Psoas muscle (tissue), 8 donors: ENCODE data around the gene RTN4RL1. TPM values are rescaled to one million over a fixed set of nuclear protein-coding genes. Genes with fewer than 3 reads are reported as not detected.

Experiments
- ATAC-seq, 4 donors: fragments of 200-7000 bp; cut with Tn5 transposase; one replicate each; pipeline ENCODE4 v1.9.1; 2020; ENCODE audit warnings: moderate library complexity in 3 of 4, mild to moderate bottlenecking in 2 of 4
- DNase-seq, 2 donors: peaks; one replicate each; pipeline ENCODE4 v3.0.0-alpha.2; 2020
- H3K27ac ChIP-seq: fragments of 200-600 bp; one replicate; pipeline ENCODE4 v1.8.0; 2022
- H3K27me3 ChIP-seq, 3 donors: fragments of 200-600 bp in 1 of 3; one replicate each; pipeline versions ENCODE4 v1.6.1 to v1.8.0; 2013 to 2022; ENCODE audit warnings: low read length in 2 of 3, mild to moderate bottlenecking in 2 of 3, moderate library complexity in 1 of 3; ENCODE audit not compliant: insufficient read depth in 3 of 3
- H3K36me3 ChIP-seq, 2 donors: fragments of 200-600 bp in 1 of 2; one replicate each; pipeline versions ENCODE4 v1.6.1 to v1.8.0; 2013 to 2022; ENCODE audit warnings: low read depth in 1 of 2, mild to moderate bottlenecking in 1 of 2, moderate library complexity in 1 of 2; ENCODE audit not compliant: insufficient read depth in 1 of 2
- H3K4me1 ChIP-seq: fragments of 200-600 bp; one replicate; pipeline ENCODE4 v1.8.0; 2022
- H3K4me3 ChIP-seq: fragments of 200-600 bp; one replicate; pipeline ENCODE4 v1.8.0; 2022; ENCODE audit warnings: mild to moderate bottlenecking
- H3K9me3 ChIP-seq: fragments of 200-600 bp; one replicate; pipeline ENCODE4 v1.8.0; 2022
- WGBS, 3 donors: extraction: QIAGEN DNeasy Blood & Tissue Kit; methylation state at CpG; one replicate each; pipeline versions ENCODE4 v1.1.6 to v1.1.7; 2013; 5-methylcytosine and 5-hydroxymethylcytosine counted together
- intact Hi-C, 2 donors: fragments of 100-400 bp; cut with DNase I; formaldehyde crosslinking; loops; one replicate each; pipeline versions ENCODE4 v1.11.0 to v1.14.2; 2022
- polyA plus RNA-seq, 3 donors: library from polyadenylated mRNA; stranded (reverse); fragments of 200-250 nt; gene quantifications; one replicate each; pipeline ENCODE4 v1.2.3, GENCODE V29; 2013
- total RNA-seq, 4 donors: library from RNA; stranded (reverse); fragmentation: NEBNext Ultra II Directional in 2 of 4; extraction: Animal tissue kit (Norgen Biotek cat#: 25700) in 2 of 4; gene quantifications; one replicate each; pipeline versions ENCODE4 v1.2.1 to v1.2.4, GENCODE V29; 2021 to 2023
- TF ChIP-seq, protein P1 (sequence below): fragments of 200-600 bp; IDR thresholded peaks from one replicate; pipeline ENCODE4 v1.8.0; 2022; ENCODE audit warnings: antibody characterized with exemption
- donor health status: healthy with polysubstance abuse.
- donor health status: DM: no; HTN: no; CAD: no; lungs with moderate emphysema.
- donor health status: Bipolar disorder and iron deficiency.
- donor health status: healthy.
- donor health status: DM: yes; HTN: yes; CAD: no.
- donor health status: DM: no; HTN: no; CAD: no.
- donor health status: DM: no; HTN: no; CAD: no.
- donor health status: DM: yes; HTN: yes; CAD: no.

Gene RTN4RL1
- total and polyA plus RNA-seq, 7 donors: 0.44 to 1.8 (median 0.75) TPM

DNA sequence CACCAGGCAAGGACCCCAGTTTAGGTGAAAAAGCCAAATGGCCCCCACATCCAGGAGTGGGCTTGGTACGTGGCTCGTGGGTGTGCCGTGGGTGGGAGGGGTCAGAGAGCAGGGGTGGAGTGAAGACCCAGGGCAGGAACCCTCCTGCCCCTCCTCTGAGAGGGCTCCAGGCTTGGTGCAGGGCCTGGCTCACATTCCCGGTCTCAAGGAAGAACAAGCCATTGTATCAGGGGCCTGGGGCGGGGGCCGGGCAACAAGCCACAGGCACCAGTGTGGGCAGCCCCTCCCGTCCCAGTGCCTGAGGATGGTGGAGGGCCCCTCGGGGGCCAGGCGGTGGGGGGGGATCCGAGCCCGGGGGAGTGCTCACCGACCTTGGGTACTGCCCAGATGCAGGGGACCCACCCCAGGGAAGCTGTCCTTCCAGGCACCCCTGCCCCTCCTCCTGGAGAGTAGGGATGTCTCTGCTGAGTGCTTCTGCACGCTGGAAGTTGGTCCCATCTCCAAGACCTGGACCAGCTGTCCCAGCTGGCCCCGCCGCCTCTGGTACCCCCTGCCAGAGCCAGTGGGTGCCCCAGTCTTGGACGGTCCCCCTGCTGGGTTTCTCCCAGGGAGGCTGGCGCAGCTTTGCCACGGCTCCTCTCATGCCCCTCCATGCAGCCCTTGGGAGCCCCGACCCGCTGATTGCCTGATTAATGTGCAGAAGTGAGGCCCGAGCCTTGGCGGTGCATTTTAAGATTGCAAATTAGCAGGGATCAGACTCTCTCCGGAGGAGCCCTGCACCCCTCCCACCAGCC, 83.7 kb downstream of the RTN4RL1 start:
- TF ChIP-seq, protein P1, sequence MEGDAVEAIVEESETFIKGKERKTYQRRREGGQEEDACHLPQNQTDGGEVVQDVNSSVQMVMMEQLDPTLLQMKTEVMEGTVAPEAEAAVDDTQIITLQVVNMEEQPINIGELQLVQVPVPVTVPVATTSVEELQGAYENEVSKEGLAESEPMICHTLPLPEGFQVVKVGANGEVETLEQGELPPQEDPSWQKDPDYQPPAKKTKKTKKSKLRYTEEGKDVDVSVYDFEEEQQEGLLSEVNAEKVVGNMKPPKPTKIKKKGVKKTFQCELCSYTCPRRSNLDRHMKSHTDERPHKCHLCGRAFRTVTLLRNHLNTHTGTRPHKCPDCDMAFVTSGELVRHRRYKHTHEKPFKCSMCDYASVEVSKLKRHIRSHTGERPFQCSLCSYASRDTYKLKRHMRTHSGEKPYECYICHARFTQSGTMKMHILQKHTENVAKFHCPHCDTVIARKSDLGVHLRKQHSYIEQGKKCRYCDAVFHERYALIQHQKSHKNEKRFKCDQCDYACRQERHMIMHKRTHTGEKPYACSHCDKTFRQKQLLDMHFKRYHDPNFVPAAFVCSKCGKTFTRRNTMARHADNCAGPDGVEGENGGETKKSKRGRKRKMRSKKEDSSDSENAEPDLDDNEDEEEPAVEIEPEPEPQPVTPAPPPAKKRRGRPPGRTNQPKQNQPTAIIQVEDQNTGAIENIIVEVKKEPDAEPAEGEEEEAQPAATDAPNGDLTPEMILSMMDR: no peak
- H3K36me3 ChIP-seq: no peaks in the 10 kb centered on the region
- peaks cover 16% of the 10 kb centered on the region for H3K4me1 ChIP-seq
- no peaks in the 10 kb centered on the region for H3K27me3 ChIP-seq
- H3K27ac ChIP-seq: no peak overlapping the region
- DNase-seq (no peak), ATAC-seq (no peak)
- intact Hi-C loops: loop anchor here in 1 of 2 donors (5.0 kb wide), 1 partner anchor 56 kb away; no protein-coding TSS in a partner anchor
- H3K9me3 ChIP-seq: no peaks in the 10 kb centered on the region
- 57 to 72% (median 59%) methylated on average over 21 to 23 of the region's 23 CpGs for WGBS, 3 donors
- no peak overlapping the region for H3K4me3 ChIP-seq

GRCh38 chr17:1940810-1941185, 84.3 kb downstream of the RTN4RL1 start:
- WGBS, 3 donors: 52 to 74% (median 56%) methylated on average over 10 of the region's 10 CpGs
- H3K4me1 ChIP-seq: peaks cover 20% of the 10 kb centered on the region
- TF ChIP-seq, protein P1: no peak
- DNase-seq (no peak), ATAC-seq (peak in 1 of 4 donors; percentile 9)
- H3K27me3 ChIP-seq: no peaks in the 10 kb centered on the region
- intact Hi-C loops: loop anchor here in 1 of 2 donors (5.0 kb wide), 1 partner anchor 57 kb away; no protein-coding TSS in a partner anchor
- no peak overlapping the region for H3K4me3 ChIP-seq
- peak overlapping the region; percentile 95 for H3K27ac ChIP-seq
- no peaks in the 10 kb centered on the region for H3K9me3 ChIP-seq
- peaks cover 0 to 5% of the 10 kb centered on the region in 2 donors for H3K36me3 ChIP-seq

GRCh38 chr17:1939981-1940809, 84.9 kb downstream of the RTN4RL1 start:
- H3K27ac ChIP-seq: peak overlapping the region; percentile 95
- TF ChIP-seq, protein P1: no peak
- intact Hi-C loops: loop anchor here in 1 of 2 donors (5.0 kb wide), 1 partner anchor 57 kb away; no protein-coding TSS in a partner anchor
- DNase-seq: peak; percentile 52 to 88
- peaks cover 23% of the 10 kb centered on the region for H3K4me1 ChIP-seq
- H3K27me3 ChIP-seq: no peaks in the 10 kb centered on the region
- peak; percentile 94 to 99 (median 96) for ATAC-seq
- 30 to 34% (median 34%) methylated on average over 27 of the region's 27 CpGs for WGBS, 3 donors
- H3K4me3 ChIP-seq: peak overlapping the region; percentile 28
- H3K36me3 ChIP-seq: peaks cover 0 to 5% of the 10 kb centered on the region in 2 donors
- H3K9me3 ChIP-seq: no peaks in the 10 kb centered on the region

DNA sequence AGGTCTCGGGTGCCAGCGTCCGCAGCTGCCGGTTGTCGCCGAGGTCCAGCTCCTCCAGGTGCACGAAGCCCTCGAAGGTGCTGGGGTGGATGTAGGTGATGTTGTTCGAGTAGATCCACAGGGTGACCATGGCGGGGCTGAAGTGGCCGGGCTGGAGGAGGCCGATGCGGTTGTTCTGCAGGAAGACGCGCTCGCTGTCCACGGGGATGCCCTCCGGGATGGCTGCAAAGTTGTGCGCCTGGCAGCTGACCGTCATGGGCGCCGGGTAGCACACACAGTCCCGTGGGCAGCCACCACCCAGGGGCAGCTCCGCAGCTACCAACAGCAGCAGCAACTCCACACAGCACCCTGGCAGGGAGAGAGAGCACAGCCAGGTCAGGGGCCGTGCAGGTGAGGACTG, 87.7 kb downstream of the RTN4RL1 start:
- 96 to 97% (median 97%) methylated on average over 24 to 25 of the region's 25 CpGs for WGBS, 3 donors
- H3K9me3 ChIP-seq: no peaks in the 10 kb centered on the region
- intact Hi-C loops: loop anchor here in 1 of 2 donors (1.0 kb wide), 1 partner anchor 14 kb away; no protein-coding TSS in a partner anchor
- DNase-seq: no peak
- TF ChIP-seq, protein P1: no peak
- H3K27me3 ChIP-seq: no peaks in the 10 kb centered on the region
- peaks cover 0 to 5% of the 10 kb centered on the region in 2 donors for H3K36me3 ChIP-seq
- H3K4me3 ChIP-seq: no peak overlapping the region
- no peak for ATAC-seq
- H3K27ac ChIP-seq: no peak overlapping the region
- peaks cover 25% of the 10 kb centered on the region for H3K4me1 ChIP-seq
